ENCODE data around the gene FRYL.

The FRYL gene

DNA sequence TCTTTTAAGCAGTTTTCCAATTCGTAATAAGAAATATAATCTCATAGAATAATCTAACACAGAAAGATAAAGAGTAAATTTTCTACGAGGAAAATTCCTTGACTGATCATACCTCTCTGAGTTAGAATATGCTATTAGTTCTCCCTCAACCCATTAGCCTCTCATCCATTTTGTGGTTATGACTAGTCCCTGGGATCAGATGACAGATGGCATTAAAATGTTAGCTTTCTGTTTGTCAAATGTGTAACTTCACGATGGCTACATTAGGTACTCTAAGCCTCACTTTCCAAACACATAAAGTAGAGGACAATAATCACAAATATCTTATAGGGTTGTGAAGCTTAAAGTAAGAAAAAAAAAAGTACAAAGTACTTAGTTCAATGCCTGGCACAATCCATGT is 177.9 kb downstream of the FRYL start:
- TF ChIP-seq EZH2 (IDR thresholded peaks at IDR 0.05; ENCODE audit: borderline replicate concordance, low read length): no peak
- TF ChIP-seq, protein P1, sequence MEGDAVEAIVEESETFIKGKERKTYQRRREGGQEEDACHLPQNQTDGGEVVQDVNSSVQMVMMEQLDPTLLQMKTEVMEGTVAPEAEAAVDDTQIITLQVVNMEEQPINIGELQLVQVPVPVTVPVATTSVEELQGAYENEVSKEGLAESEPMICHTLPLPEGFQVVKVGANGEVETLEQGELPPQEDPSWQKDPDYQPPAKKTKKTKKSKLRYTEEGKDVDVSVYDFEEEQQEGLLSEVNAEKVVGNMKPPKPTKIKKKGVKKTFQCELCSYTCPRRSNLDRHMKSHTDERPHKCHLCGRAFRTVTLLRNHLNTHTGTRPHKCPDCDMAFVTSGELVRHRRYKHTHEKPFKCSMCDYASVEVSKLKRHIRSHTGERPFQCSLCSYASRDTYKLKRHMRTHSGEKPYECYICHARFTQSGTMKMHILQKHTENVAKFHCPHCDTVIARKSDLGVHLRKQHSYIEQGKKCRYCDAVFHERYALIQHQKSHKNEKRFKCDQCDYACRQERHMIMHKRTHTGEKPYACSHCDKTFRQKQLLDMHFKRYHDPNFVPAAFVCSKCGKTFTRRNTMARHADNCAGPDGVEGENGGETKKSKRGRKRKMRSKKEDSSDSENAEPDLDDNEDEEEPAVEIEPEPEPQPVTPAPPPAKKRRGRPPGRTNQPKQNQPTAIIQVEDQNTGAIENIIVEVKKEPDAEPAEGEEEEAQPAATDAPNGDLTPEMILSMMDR (IDR thresholded peaks at IDR 0.05; ENCODE audit: low read length): no peak
- Histone ChIP-seq H2AFZ (ENCODE audit: low read length) (no peak overlapping the region), H3K9me2 (ENCODE audit: low read depth, low read length) (no peaks in the 10 kb centered on the region), H3K9me3 (ENCODE audit: low read length) (no peaks in the 10 kb centered on the region), H3K4me2 (ENCODE audit: low read length) (no peak overlapping the region), H4K20me1 (ENCODE audit: insufficient read depth, low read length) (no peaks in the 10 kb centered on the region), H3F3A (ENCODE audit: insufficient read depth, low read length) (no peaks in the 10 kb centered on the region; the same call in 1 of the 2 replicates), H3K27ac (ENCODE audit: low read depth, low read length, poor library complexity, severe bottlenecking) (no peak overlapping the region), H3K79me2 (ENCODE audit: insufficient read depth, low read length) (no peaks in the 10 kb centered on the region), H3K4me3 (ENCODE audit: low read depth, low read length, poor library complexity, severe bottlenecking) (no peak overlapping the region), H3K36me3 (ENCODE audit: insufficient read depth, low read length) (peaks cover 35% of the 10 kb centered on the region; the same call in 1 of the 2 replicates), H3K9ac (ENCODE audit: low read length) (no peak overlapping the region), H3K27me3 (ENCODE audit: insufficient read depth, low read length) (no peaks in the 10 kb centered on the region), H3K4me1 (ENCODE audit: insufficient read depth, low read length, severe bottlenecking) (no peaks in the 10 kb centered on the region)

GRCh38 chr4:48596336-48596735 is 183.7 kb downstream of the FRYL start:
- no peak overlapping the region for H3K9ac ChIP-seq (ENCODE audit: low read length)
- no peaks in the 10 kb centered on the region for H3K79me2 ChIP-seq (ENCODE audit: insufficient read depth, low read length)
- H3K4me2 ChIP-seq (ENCODE audit: low read length): no peak overlapping the region
- H3K27me3 ChIP-seq (ENCODE audit: insufficient read depth, low read length): no peaks in the 10 kb centered on the region
- H3K9me2 ChIP-seq (ENCODE audit: low read depth, low read length): no peaks in the 10 kb centered on the region
- H3K4me3 ChIP-seq (ENCODE audit: low read depth, low read length, poor library complexity, severe bottlenecking): no peak overlapping the region
- no peak for TF ChIP-seq EZH2 (IDR thresholded peaks at IDR 0.05; ENCODE audit: borderline replicate concordance, low read length)
- TF ChIP-seq, protein P1 (IDR thresholded peaks at IDR 0.05; ENCODE audit: low read length): no peak
- no peaks in the 10 kb centered on the region for H3K4me1 ChIP-seq (ENCODE audit: insufficient read depth, low read length, severe bottlenecking)
- H3F3A ChIP-seq (ENCODE audit: insufficient read depth, low read length): no peaks in the 10 kb centered on the region
- peaks cover 33% of the 10 kb centered on the region; the same call in 1 of the 2 replicates for H3K36me3 ChIP-seq (ENCODE audit: insufficient read depth, low read length)
- H3K9me3 ChIP-seq (ENCODE audit: low read length): no peaks in the 10 kb centered on the region
- H2AFZ ChIP-seq (ENCODE audit: low read length): no peak overlapping the region
- no peak overlapping the region for H3K27ac ChIP-seq (ENCODE audit: low read depth, low read length, poor library complexity, severe bottlenecking)
- no peaks in the 10 kb centered on the region for H4K20me1 ChIP-seq (ENCODE audit: insufficient read depth, low read length)

DNA sequence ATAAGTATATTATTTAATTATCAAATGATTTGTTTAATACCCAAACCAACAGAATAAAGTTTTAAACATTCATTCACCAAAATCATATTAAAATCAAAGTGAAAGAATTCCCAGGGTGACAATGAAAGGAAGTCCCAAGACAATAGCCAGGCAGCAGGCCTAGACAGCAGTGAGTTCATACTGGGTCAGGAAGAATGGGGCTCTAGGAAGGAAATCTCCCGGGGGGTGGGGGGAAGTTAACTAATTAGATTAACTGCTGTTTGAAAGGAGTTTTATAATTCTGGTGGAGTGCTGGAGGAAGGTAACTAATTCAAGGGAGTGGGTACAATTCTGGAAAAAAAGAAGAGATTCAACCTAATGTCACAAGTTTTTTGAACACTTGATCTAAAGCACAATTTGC is 185.9 kb downstream of the FRYL start:
- H3K79me2 ChIP-seq (ENCODE audit: insufficient read depth, low read length): no peaks in the 10 kb centered on the region
- no peaks in the 10 kb centered on the region for H3F3A ChIP-seq (ENCODE audit: insufficient read depth, low read length)
- H3K27me3 ChIP-seq (ENCODE audit: insufficient read depth, low read length): no peaks in the 10 kb centered on the region
- H3K36me3 ChIP-seq (ENCODE audit: insufficient read depth, low read length): peaks cover 37% of the 10 kb centered on the region; the same call in 1 of the 2 replicates
- H3K4me1 ChIP-seq (ENCODE audit: insufficient read depth, low read length, severe bottlenecking): no peaks in the 10 kb centered on the region
- H3K9me2 ChIP-seq (ENCODE audit: low read depth, low read length): no peaks in the 10 kb centered on the region
- H3K27ac ChIP-seq (ENCODE audit: low read depth, low read length, poor library complexity, severe bottlenecking): no peak overlapping the region
- no peak overlapping the region for H3K4me3 ChIP-seq (ENCODE audit: low read depth, low read length, poor library complexity, severe bottlenecking)
- H3K9me3 ChIP-seq (ENCODE audit: low read length): no peaks in the 10 kb centered on the region
- H3K4me2 ChIP-seq (ENCODE audit: low read length): no peak overlapping the region
- TF ChIP-seq EZH2 (IDR thresholded peaks at IDR 0.05; ENCODE audit: borderline replicate concordance, low read length): no peak
- TF ChIP-seq, protein P1 (IDR thresholded peaks at IDR 0.05; ENCODE audit: low read length): no peak
- H4K20me1 ChIP-seq (ENCODE audit: insufficient read depth, low read length): no peaks in the 10 kb centered on the region
- no peak overlapping the region for H2AFZ ChIP-seq (ENCODE audit: low read length)
- no peak overlapping the region for H3K9ac ChIP-seq (ENCODE audit: low read length)

Data from OCI-LY1 (cell line).